Measurements from ENCODE around the gene KCNJ9.

GRCh38 chr1:160097911-160098851 lies 16.8 kb downstream of the KCNJ9 start, which contains the start of gene IGSF8:
- TF ChIP-seq CTCF (IDR thresholded peaks at IDR 0.05; ENCODE audit: low read length), result no peak
- no peak for TF ChIP-seq EZH2phosphoT487 (IDR thresholded peaks at IDR 0.05; ENCODE audit: low read length)
